Measurements from ENCODE around the gene CLCNKA. TPM values are rescaled to one million over a fixed set of nuclear protein-coding genes. Genes with fewer than 3 reads are reported as not detected.

Gene CLCNKA
- total RNA-seq, 1 donor from 2014 or later = 3.2 TPM

DNA sequence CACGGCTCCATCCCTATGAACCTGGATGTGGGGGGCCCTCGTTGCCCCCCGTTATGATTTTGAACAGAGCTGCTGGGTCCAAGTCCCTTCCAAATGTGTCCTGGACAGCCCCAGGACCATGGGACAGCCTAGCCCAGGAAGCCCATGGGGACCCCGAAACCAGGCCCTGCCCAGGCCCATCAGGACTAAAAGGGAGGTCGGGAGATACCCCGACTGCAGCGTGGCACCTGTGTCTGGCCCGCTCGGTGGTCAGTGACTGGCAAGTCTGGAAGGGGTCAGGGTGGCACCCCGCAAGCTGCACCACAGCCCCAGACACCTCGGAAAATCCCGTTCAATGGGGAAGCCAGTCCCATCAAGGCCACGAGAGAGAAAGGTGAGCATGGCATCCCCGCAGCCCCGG lies 28.2 kb upstream of the CLCNKA start:
- Mint-ChIP-seq H3K27ac (no peak overlapping the region), H3K9me3 (no peaks in the 10 kb centered on the region), H3K36me3 (no peaks in the 10 kb centered on the region), H3K4me1 (no peaks in the 10 kb centered on the region), H3K27me3 (ENCODE audit: low read depth) (peaks cover 4% of the 10 kb centered on the region), H3K4me3 (no peak overlapping the region)
- TF ChIP-seq, protein P1, sequence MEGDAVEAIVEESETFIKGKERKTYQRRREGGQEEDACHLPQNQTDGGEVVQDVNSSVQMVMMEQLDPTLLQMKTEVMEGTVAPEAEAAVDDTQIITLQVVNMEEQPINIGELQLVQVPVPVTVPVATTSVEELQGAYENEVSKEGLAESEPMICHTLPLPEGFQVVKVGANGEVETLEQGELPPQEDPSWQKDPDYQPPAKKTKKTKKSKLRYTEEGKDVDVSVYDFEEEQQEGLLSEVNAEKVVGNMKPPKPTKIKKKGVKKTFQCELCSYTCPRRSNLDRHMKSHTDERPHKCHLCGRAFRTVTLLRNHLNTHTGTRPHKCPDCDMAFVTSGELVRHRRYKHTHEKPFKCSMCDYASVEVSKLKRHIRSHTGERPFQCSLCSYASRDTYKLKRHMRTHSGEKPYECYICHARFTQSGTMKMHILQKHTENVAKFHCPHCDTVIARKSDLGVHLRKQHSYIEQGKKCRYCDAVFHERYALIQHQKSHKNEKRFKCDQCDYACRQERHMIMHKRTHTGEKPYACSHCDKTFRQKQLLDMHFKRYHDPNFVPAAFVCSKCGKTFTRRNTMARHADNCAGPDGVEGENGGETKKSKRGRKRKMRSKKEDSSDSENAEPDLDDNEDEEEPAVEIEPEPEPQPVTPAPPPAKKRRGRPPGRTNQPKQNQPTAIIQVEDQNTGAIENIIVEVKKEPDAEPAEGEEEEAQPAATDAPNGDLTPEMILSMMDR (IDR thresholded peaks at IDR 0.05; ENCODE audit: unreplicated experiment) = no peak
- DNase-seq (ENCODE audit: low spot score in 2 of 2, unreplicated experiment in 2 of 2) = no peak

DNA sequence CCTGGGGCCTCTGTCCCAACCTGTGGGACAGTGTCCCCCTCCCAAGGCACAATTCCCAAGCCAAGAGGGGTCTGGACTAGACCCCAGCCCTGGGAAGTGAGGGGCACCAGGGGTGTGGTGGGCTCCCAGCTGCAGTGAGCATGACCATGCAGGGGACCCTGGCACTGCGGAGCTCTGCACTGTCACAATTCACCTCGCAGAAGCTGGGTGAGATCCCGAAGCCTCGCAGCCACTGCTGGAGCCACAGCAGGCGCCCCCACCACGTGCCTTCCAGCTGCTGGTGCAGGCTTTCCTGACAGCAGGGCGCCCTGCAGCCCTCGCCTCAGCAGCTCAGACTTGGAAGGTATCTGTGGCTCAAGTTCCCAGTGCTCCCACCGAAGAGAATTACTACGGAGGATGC lies 27.8 kb upstream of the CLCNKA start:
- H3K27ac Mint-ChIP-seq = no peak overlapping the region
- H3K27me3 Mint-ChIP-seq (ENCODE audit: low read depth) = peaks cover 2% of the 10 kb centered on the region
- H3K36me3 Mint-ChIP-seq = no peaks in the 10 kb centered on the region
- no peak for DNase-seq (ENCODE audit: low spot score in 2 of 2, unreplicated experiment in 2 of 2)
- H3K4me3 Mint-ChIP-seq = no peak overlapping the region
- no peaks in the 10 kb centered on the region for H3K9me3 Mint-ChIP-seq
- TF ChIP-seq, protein P1 (IDR thresholded peaks at IDR 0.05; ENCODE audit: unreplicated experiment) = no peak
- no peaks in the 10 kb centered on the region for H3K4me1 Mint-ChIP-seq

DNA sequence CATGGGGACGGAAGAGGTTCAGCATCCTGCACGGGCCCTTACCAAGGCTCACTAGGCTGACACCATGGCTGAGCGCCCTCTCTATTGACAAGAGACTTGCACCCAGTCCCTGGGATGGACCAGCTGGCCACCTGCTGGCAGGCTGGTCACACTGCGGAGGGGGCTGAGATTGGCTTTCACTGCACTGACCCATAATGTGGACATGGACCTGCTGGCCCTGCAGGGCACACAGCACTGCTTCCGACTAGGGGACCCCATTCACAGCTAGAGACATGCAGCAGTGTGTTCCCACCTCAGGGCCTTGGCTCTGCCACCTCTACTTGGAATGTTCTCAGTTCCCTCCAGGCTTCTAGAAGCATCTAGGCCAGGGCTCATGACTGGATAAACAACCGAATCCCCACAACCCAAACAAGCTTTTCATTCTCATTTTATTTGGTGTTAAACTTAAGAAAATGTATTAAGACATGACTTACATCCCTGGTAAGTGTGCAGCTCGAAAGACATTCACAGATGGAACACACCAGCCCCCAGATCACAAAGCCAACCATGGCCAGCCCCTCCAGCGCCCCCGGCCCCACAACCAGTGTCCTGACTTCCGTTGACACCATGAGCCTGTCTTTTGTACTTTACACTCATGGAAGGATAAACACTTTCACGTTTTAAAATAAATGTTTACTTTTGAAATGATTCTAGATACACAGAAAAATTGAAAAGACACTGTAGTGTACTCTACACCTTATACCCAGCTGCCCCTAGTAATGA lies 27.1 kb upstream of the CLCNKA start:
- Mint-ChIP-seq H3K27me3 (ENCODE audit: low read depth) (peaks cover 2% of the 10 kb centered on the region), H3K4me1 (no peaks in the 10 kb centered on the region), H3K36me3 (no peaks in the 10 kb centered on the region), H3K27ac (no peak overlapping the region), H3K9me3 (no peaks in the 10 kb centered on the region), H3K4me3 (no peak overlapping the region)
- no peak for DNase-seq (ENCODE audit: low spot score in 2 of 2, unreplicated experiment in 2 of 2)
- TF ChIP-seq, protein P1 (IDR thresholded peaks at IDR 0.05; ENCODE audit: unreplicated experiment) = peak; percentile 8

DNA sequence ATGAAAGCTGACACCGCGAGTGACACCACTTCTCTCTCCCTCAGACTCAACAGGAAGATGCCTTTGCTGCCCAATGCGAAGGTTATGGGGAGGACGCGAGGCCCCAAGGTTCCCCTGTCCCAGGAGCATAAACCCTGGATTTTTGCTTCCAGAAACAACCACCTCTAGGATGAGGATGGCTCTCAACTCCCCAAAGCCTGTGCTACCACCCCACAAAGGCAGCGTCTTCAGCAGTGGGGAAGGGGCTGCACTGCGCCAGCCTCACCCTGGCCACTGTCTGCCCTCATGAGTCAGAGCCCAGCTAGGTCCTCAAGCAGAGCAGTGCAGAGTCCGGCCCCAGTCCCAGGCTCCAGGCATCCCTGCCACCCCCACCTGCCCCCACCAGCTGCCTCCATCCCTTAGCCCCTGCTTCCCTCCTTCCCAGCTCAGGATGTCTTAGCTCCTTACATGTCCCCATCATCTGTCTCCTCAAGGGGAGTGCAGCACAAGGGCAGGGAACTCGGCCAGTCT lies 24.7 kb upstream of the CLCNKA start:
- Mint-ChIP-seq H3K9me3 (no peaks in the 10 kb centered on the region), H3K4me1 (no peaks in the 10 kb centered on the region), H3K4me3 (no peak overlapping the region), H3K27me3 (ENCODE audit: low read depth) (peaks cover 2% of the 10 kb centered on the region), H3K36me3 (no peaks in the 10 kb centered on the region), H3K27ac (no peak overlapping the region)
- TF ChIP-seq, protein P1 (IDR thresholded peaks at IDR 0.05; ENCODE audit: unreplicated experiment) = no peak
- no peak for DNase-seq (ENCODE audit: low spot score in 2 of 2, unreplicated experiment in 2 of 2)

DNA sequence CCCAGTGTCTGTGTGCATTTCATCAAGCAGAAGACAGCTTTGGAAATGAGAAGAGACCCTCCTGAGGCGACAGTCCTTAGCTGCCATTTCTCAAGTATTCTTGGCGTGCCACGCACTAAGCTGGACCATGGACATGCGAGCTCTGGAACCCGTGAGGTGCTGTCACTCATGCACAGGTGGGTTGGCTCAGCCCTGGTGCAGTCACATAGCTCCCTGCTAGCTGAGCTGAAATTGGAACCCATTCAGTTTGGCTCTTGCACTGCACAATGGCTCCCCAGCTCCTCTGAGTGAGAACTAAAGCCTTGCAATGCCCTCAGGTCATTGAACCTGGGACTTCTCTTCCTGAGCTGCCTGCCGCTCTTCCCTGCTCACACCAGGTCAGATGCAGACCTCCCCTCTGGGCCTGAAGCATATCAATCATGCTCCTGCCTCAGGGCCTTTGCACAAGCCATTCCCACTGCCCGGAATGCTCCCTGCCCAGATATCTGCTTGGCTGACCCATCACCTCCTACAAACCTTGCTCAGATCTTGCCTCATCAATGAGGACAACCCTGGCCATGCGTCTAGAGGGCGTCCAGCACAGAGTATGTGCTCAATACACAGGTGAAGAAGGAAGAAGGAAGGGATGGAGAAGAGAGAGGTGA lies 24.1 kb upstream of the CLCNKA start:
- Mint-ChIP-seq H3K4me3 (no peak overlapping the region), H3K4me1 (no peaks in the 10 kb centered on the region), H3K36me3 (no peaks in the 10 kb centered on the region), H3K27me3 (ENCODE audit: low read depth) (peaks cover 2% of the 10 kb centered on the region), H3K9me3 (no peaks in the 10 kb centered on the region), H3K27ac (no peak overlapping the region)
- DNase-seq (ENCODE audit: low spot score in 2 of 2, unreplicated experiment in 2 of 2) = no peak
- TF ChIP-seq, protein P1 (IDR thresholded peaks at IDR 0.05; ENCODE audit: unreplicated experiment) = no peak
